ENCODE measurements around the gene JPH4.

GRCh38 chr14:23555882-23556699, 22.5 kb downstream of the JPH4 start, which contains the start of gene THTPA:
- TF ChIP-seq CTCF (IDR thresholded peaks at IDR 0.05) (no peak), EZH2phosphoT487 (IDR thresholded peaks at IDR 0.05) (no peak), EZH2 (IDR thresholded peaks at IDR 0.05) (no peak)
